Left cardiac atrium (tissue), 4 donors: Measurements from ENCODE around the gene CHP1. TPM values are rescaled to one million over a fixed set of nuclear protein-coding genes. Genes with fewer than 3 reads are reported as not detected.
"Not testable (repeated sequence)": the region's sequence is repeated elsewhere in the genome, so short reads cannot be mapped to it uniquely, and the experiment has no call there.

Source experiments
- ATAC-seq, 2 donors: fragments of 200-7000 bp; cut with Tn5 transposase; one replicate each; pipeline ENCODE4 v1.9.1; 2020; ENCODE audit warnings: mild to moderate bottlenecking in 2 of 2, moderate library complexity in 2 of 2
- DNase-seq: peaks from one replicate; pipeline ENCODE4 v3.0.0-alpha.2; 2020
- intact Hi-C, 2 donors: fragments of 100-400 bp; cut with DNase I; formaldehyde crosslinking; loops; one replicate each; pipeline versions ENCODE4 v1.14.1 to v1.15.1; 2022 to 2023
- total RNA-seq, 2 donors: library from RNA; stranded (reverse); fragmentation: NEBNext Ultra II Directional; extraction: Animal tissue kit (Norgen Biotek cat#: 25700); gene quantifications; one replicate each; pipeline ENCODE4 v1.2.1, GENCODE V29; 2021
- donor health status: DM: no; HTN: yes; CAD: no.
- donor health status: DM: no; HTN: yes; CAD: no; lungs with severe emphysema.
- donor health status: DM: yes; HTN: yes; CAD: no.
- donor health status: Dilated cardiomyopathy.

Gene CHP1
- total RNA-seq, 2 donors from 2014 or later: 113 to 123 TPM

GRCh38 chr15:41250745-41251144 is 19.7 kb downstream of the CHP1 start:
- ATAC-seq, DNase-seq, intact Hi-C loops: not testable (repeated sequence)

GRCh38 chr15:41251411-41251810 is 20.3 kb downstream of the CHP1 start:
- DNase-seq: no peak
- ATAC-seq: no peak
- intact Hi-C loops: no loop called here

GRCh38 chr15:41254560-41254959 is 23.5 kb downstream of the CHP1 start:
- no peak for DNase-seq
- ATAC-seq: no peak
- intact Hi-C loops: no loop called here

- DNase-seq (no peak), ATAC-seq (no peak)
- intact Hi-C loops: no loop called here
These were observed 25.0 kb downstream of the CHP1 start for GRCh38 chr15:41256103-41256502.

GRCh38 chr15:41256577-41257038 is 25.5 kb downstream of the CHP1 start:
- DNase-seq (no peak), ATAC-seq (peak; percentile 51 to 71)
- intact Hi-C loops: no loop called here

GRCh38 chr15:41258750-41259471 is 27.8 kb downstream of the CHP1 start:
- intact Hi-C loops: no loop called here
- peak; percentile 48 to 82 for ATAC-seq
- no peak for DNase-seq

- ATAC-seq (no peak), DNase-seq (no peak)
These were observed 28.6 kb downstream of the CHP1 start for GRCh38 chr15:41259546-41260189.

GRCh38 chr15:41260924-41261323 is 29.9 kb downstream of the CHP1 start:
- ATAC-seq, intact Hi-C loops, DNase-seq: not testable (repeated sequence)

More at GRCh38 chr15:41259546-41260189, 28.6 kb downstream of the CHP1 start:
- intact Hi-C loops: no loop called here

- intact Hi-C loops: no loop called here
- DNase-seq (no peak), ATAC-seq (no peak)
These were observed 31.5 kb downstream of the CHP1 start for GRCh38 chr15:41262571-41262970.

GRCh38 chr15:41263891-41264351 is 32.9 kb downstream of the CHP1 start:
- DNase-seq (no peak), ATAC-seq (peak; percentile 79 to 88)
- intact Hi-C loops: no loop called here

- intact Hi-C loops: no loop called here
- DNase-seq (no peak), ATAC-seq (no peak)
These were observed 38.8 kb downstream of the CHP1 start for GRCh38 chr15:41269887-41270286.

- intact Hi-C loops: no loop called here
- no peak for ATAC-seq
- no peak for DNase-seq
These were observed 45.8 kb downstream of the CHP1 start for GRCh38 chr15:41276831-41277230.

GRCh38 chr15:41278319-41278718 is 47.3 kb downstream of the CHP1 start:
- intact Hi-C loops: no loop called here
- DNase-seq: no peak
- no peak for ATAC-seq

GRCh38 chr15:41279535-41280283 is 48.6 kb downstream of the CHP1 start:
- no peak for DNase-seq
- intact Hi-C loops: loop anchor here in 1 of 2 donors (5.0 kb wide), 1 partner anchor 47 kb away; the partner anchor contains the start of genes CHP1 and EXD1
- no peak for ATAC-seq

GRCh38 chr15:41281236-41281635 is 50.2 kb downstream of the CHP1 start:
- ATAC-seq (no peak), DNase-seq (no peak)
- intact Hi-C loops: loop anchor here in 1 of 2 donors (5.0 kb wide), 1 partner anchor 49 kb away; the partner anchor contains the start of genes CHP1 and EXD1

GRCh38 chr15:41282436-41282835 is 51.4 kb downstream of the CHP1 start:
- not testable (repeated sequence) for ATAC-seq, DNase-seq
- intact Hi-C loops: loop anchor here in 1 of 2 donors (5.0 kb wide), 1 partner anchor 50 kb away; the partner anchor contains the start of genes CHP1 and EXD1

- intact Hi-C loops: loop anchor here in 1 of 2 donors (5.0 kb wide), 1 partner anchor 51 kb away; the partner anchor contains the start of genes CHP1 and EXD1
- not testable (repeated sequence) for DNase-seq, ATAC-seq
These were observed 52.0 kb downstream of the CHP1 start for GRCh38 chr15:41282980-41283652.

GRCh38 chr15:41283653-41284426 is 52.8 kb downstream of the CHP1 start:
- intact Hi-C loops: loop anchor here in 1 of 2 donors (5.0 kb wide), 1 partner anchor 52 kb away; the partner anchor contains the start of genes CHP1 and EXD1
- DNase-seq (peak; percentile 99), ATAC-seq (peak; percentile 99)
